Left lung (tissue), 10 donors: ENCODE results near the gene C11orf68. TPM values are rescaled to one million over a fixed set of nuclear protein-coding genes. Genes with fewer than 3 reads are reported as not detected.

ENCODE experiments used
- ATAC-seq: fragments of 200-7000 bp; cut with Tn5 transposase; one replicate; pipeline ENCODE4 v1.9.1; 2020; ENCODE audit warnings: moderate library complexity
- DNase-seq, 4 donors: peaks; one replicate each; pipeline ENCODE4 v3.0.0-alpha.2; 2013 to 2020
- H3K27ac ChIP-seq, 2 donors: fragments of 200-600 bp; sonication (generic) in 1 of 2; one replicate each; pipeline versions ENCODE4 v1.5.0 to v1.8.0; 2020 to 2021
- H3K27me3 ChIP-seq, 2 donors: fragments of 200-600 bp; sonication (generic) in 1 of 2; one replicate each; pipeline versions ENCODE4 v1.5.0 to v1.8.0; 2020 to 2021
- H3K36me3 ChIP-seq, 2 donors: fragments of 200-600 bp; sonication (generic) in 1 of 2; one replicate each; pipeline versions ENCODE4 v1.5.0 to v1.8.0; 2020 to 2021
- H3K4me1 ChIP-seq, 2 donors: fragments of 200-600 bp; one replicate each; pipeline ENCODE4 v1.8.0; 2021
- H3K4me3 ChIP-seq, 2 donors: fragments of 200-600 bp; sonication (generic) in 1 of 2; one replicate each; pipeline versions ENCODE4 v1.5.0 to v1.8.0; 2020 to 2021; ENCODE audit warnings: mild to moderate bottlenecking in 1 of 2
- H3K9me3 ChIP-seq, 2 donors: fragments of 200-600 bp; sonication (generic) in 1 of 2; one replicate each; pipeline versions ENCODE4 v1.5.0 to v1.8.0; 2020 to 2021
- intact Hi-C, 2 donors: fragments of 100-400 bp; cut with DNase I; formaldehyde crosslinking; loops; one replicate each; pipeline versions ENCODE4 v1.11.2 to v1.14.2; 2022
- polyA plus RNA-seq, 6 donors: library from polyadenylated mRNA; unstranded; fragments of 120-200 nt; gene quantifications; one replicate each; pipeline ENCODE4 v1.2.1, GENCODE V29; 2013; ENCODE audit not compliant: insufficient read length in 6 of 6
- total RNA-seq, 2 donors: library from RNA; stranded (reverse); fragmentation: NEBNext Ultra II Directional; extraction: Animal tissue kit (Norgen Biotek cat#: 25700); gene quantifications; one replicate each; pipeline ENCODE4 v1.2.1, GENCODE V29; 2021
- TF ChIP-seq, protein P1 (sequence below), 2 donors: fragments of 200-600 bp; sonication (generic) in 1 of 2; IDR thresholded peaks; one replicate each; pipeline versions ENCODE4 v1.5.0 to v1.8.0; 2021; ENCODE audit warnings: antibody characterized with exemption in 2 of 2
- donor health status: DM: no; HTN: yes; CAD: no.
- donor health status: DM: no; HTN: no; CAD: no.

Gene C11orf68
- total and polyA plus RNA-seq, 8 donors = 29.6 to 36.9 (median 34.2) TPM

DNA sequence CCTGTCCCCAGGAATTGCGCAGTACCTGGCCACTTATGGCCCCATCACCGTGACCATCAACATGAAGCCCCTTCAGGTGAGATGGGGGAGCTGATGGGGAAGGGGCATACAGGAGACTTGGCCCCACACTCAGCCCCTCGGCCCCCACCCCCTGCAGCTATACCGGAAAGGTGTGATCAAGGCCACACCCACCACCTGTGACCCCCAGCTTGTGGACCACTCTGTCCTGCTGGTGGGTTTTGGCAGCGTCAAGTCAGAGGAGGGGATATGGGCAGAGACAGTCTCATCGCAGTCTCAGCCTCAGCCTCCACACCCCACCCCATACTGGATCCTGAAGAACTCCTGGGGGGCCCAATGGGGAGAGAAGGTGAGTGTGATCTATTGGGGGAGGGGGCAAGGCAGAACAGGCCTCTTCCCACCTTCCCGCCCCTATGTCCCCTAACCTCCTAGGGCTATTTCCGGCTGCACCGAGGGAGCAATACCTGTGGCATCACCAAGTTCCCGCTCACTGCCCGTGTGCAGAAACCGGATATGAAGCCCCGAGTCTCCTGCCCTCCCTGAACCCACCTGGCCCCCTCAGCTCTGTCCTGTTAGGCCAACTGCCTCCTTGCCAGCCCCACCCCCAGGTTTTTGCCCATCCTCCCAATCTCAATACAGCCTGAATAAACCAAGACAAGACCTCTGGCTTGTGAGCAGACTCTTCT, 35.7 kb downstream of the C11orf68 start:
- H3K4me3 ChIP-seq = no peak overlapping the region
- H3K9me3 ChIP-seq = no peaks in the 10 kb centered on the region
- DNase-seq = peak in 1 of 4 donors; percentile 31
- TF ChIP-seq, protein P1, sequence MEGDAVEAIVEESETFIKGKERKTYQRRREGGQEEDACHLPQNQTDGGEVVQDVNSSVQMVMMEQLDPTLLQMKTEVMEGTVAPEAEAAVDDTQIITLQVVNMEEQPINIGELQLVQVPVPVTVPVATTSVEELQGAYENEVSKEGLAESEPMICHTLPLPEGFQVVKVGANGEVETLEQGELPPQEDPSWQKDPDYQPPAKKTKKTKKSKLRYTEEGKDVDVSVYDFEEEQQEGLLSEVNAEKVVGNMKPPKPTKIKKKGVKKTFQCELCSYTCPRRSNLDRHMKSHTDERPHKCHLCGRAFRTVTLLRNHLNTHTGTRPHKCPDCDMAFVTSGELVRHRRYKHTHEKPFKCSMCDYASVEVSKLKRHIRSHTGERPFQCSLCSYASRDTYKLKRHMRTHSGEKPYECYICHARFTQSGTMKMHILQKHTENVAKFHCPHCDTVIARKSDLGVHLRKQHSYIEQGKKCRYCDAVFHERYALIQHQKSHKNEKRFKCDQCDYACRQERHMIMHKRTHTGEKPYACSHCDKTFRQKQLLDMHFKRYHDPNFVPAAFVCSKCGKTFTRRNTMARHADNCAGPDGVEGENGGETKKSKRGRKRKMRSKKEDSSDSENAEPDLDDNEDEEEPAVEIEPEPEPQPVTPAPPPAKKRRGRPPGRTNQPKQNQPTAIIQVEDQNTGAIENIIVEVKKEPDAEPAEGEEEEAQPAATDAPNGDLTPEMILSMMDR (IDR thresholded peaks at IDR 0.05) = no peak
- peaks cover 0 to 49% of the 10 kb centered on the region in 2 donors for H3K36me3 ChIP-seq
- no peaks in the 10 kb centered on the region for H3K27me3 ChIP-seq
- intact Hi-C loops = loop anchor here in 1 of 2 donors (10.0 kb wide), 1 partner anchor 102 kb away; no protein-coding TSS in a partner anchor
- peaks cover 5 to 39% of the 10 kb centered on the region in 2 donors for H3K4me1 ChIP-seq
- ATAC-seq = no peak
- H3K27ac ChIP-seq = no peak overlapping the region

- TF ChIP-seq, protein P1 (IDR thresholded peaks at IDR 0.05) = no peak
- H3K27ac ChIP-seq = no peak overlapping the region
- H3K36me3 ChIP-seq = peaks cover 0 to 49% of the 10 kb centered on the region in 2 donors
- no peaks in the 10 kb centered on the region for H3K27me3 ChIP-seq
- H3K4me1 ChIP-seq = peaks cover under 1 to 33% of the 10 kb centered on the region in 2 donors
- ATAC-seq (no peak), DNase-seq (peak in 1 of 4 donors; percentile 68)
- intact Hi-C loops = loop anchor here in 1 of 2 donors (10.0 kb wide), 1 partner anchor 102 kb away; no protein-coding TSS in a partner anchor
- H3K4me3 ChIP-seq = no peak overlapping the region
- no peaks in the 10 kb centered on the region for H3K9me3 ChIP-seq
These were observed 36.5 kb downstream of the C11orf68 start for GRCh38 chr11:65882120-65883057.

- no peak overlapping the region for H3K27ac ChIP-seq
- H3K36me3 ChIP-seq = peaks cover 0 to 38% of the 10 kb centered on the region in 2 donors
- DNase-seq (peak in 1 of 4 donors; percentile 37), ATAC-seq (no peak)
- no peaks in the 10 kb centered on the region for H3K27me3 ChIP-seq
- intact Hi-C loops = loop anchor here in 1 of 2 donors (10.0 kb wide), 1 partner anchor 104 kb away; no protein-coding TSS in a partner anchor
- TF ChIP-seq, protein P1 (IDR thresholded peaks at IDR 0.05) = no peak
- H3K4me3 ChIP-seq = peak overlapping the region in 1 of 2 donors; percentile 14
- H3K4me1 ChIP-seq = peaks cover 0 to 20% of the 10 kb centered on the region in 2 donors
- no peaks in the 10 kb centered on the region for H3K9me3 ChIP-seq
These were observed 37.9 kb downstream of the C11orf68 start for GRCh38 chr11:65880844-65881421.

- Histone ChIP-seq H3K36me3 (peaks cover 0 to 29% of the 10 kb centered on the region in 2 donors), H3K4me3 (peak overlapping the region in 1 of 2 donors; percentile 14), H3K9me3 (no peaks in the 10 kb centered on the region), H3K27ac (no peak overlapping the region), H3K4me1 (peaks cover 0 to 18% of the 10 kb centered on the region in 2 donors), H3K27me3 (no peaks in the 10 kb centered on the region)
- intact Hi-C loops = loop anchor here in 1 of 2 donors (10.0 kb wide), 1 partner anchor 105 kb away; no protein-coding TSS in a partner anchor
- DNase-seq = peak in 1 of 4 donors; percentile 74
- no peak for ATAC-seq
- TF ChIP-seq, protein P1 (IDR thresholded peaks at IDR 0.05) = no peak
These were observed 38.8 kb downstream of the C11orf68 start for GRCh38 chr11:65880027-65880426.
